Dermis blood vessel endothelial cell (primary cell): ENCODE measurements around the gene DDX10. TPM values are rescaled to one million over a fixed set of nuclear protein-coding genes. Genes with fewer than 3 reads are reported as not detected.
A peak's percentile ranks its signal among the peaks of the same experiment; 100 is the strongest.
"Not testable (repeated sequence)": the region's sequence is repeated elsewhere in the genome, so short reads cannot be mapped to it uniquely, and the experiment has no call there.

ENCODE experiments used
- DNase-seq: peaks from one replicate; pipeline ENCODE4 v3.0.0; 2010
- total RNA-seq: library from RNA; depleted of rRNA; stranded (reverse); fragments of >200 nt; gene quantifications from 2 replicates; pipeline ENCODE4 v1.2.3, GENCODE V29; 2014

DDX10 gene
- total RNA-seq, 1 donor from 2014 or later = 36.9 TPM

- no peak for DNase-seq
Measured at GRCh38 chr11:108718466-108718865, 53.6 kb downstream of the DDX10 start.

- DNase-seq = no peak
Measured at GRCh38 chr11:108724974-108725689, 60.3 kb downstream of the DDX10 start.

- DNase-seq = no peak
Measured at GRCh38 chr11:108726077-108726800, 61.4 kb downstream of the DDX10 start.

- DNase-seq = no peak
Measured at GRCh38 chr11:108727665-108728064, 62.8 kb downstream of the DDX10 start.

- DNase-seq = no peak
Measured at GRCh38 chr11:108729227-108729871, 64.5 kb downstream of the DDX10 start.

GRCh38 chr11:108732395-108732794 lies 67.5 kb downstream of the DDX10 start:
- DNase-seq = no peak

GRCh38 chr11:108733479-108734116 lies 68.7 kb downstream of the DDX10 start:
- peak; percentile 67 for DNase-seq

GRCh38 chr11:108734283-108734682 lies 69.4 kb downstream of the DDX10 start:
- DNase-seq = peak; percentile 27

GRCh38 chr11:108734956-108735559 lies 70.2 kb downstream of the DDX10 start:
- peak; percentile 51 for DNase-seq

- not testable (repeated sequence) for DNase-seq
Measured at GRCh38 chr11:108740132-108740531, 75.3 kb downstream of the DDX10 start.

GRCh38 chr11:108743851-108744250 lies 79.0 kb downstream of the DDX10 start:
- no peak for DNase-seq

- DNase-seq = no peak
Measured at GRCh38 chr11:108748968-108749367, 84.1 kb downstream of the DDX10 start.

- no peak for DNase-seq
Measured at GRCh38 chr11:108751444-108751843, 86.6 kb downstream of the DDX10 start.

GRCh38 chr11:108752297-108752751 lies 87.5 kb downstream of the DDX10 start:
- DNase-seq = no peak

- DNase-seq = peak; percentile 34
Measured at GRCh38 chr11:108754901-108755625, 90.2 kb downstream of the DDX10 start.

- no peak for DNase-seq
Measured at GRCh38 chr11:108757630-108758029, 92.8 kb downstream of the DDX10 start.

GRCh38 chr11:108758458-108758857 lies 93.6 kb downstream of the DDX10 start:
- no peak for DNase-seq

- no peak for DNase-seq
Measured at GRCh38 chr11:108766596-108767173, 101.8 kb downstream of the DDX10 start.

- no peak for DNase-seq
Measured at GRCh38 chr11:108768370-108768769, 103.5 kb downstream of the DDX10 start.

- DNase-seq = no peak
Measured at GRCh38 chr11:108768964-108769363, 104.1 kb downstream of the DDX10 start.

- DNase-seq = no peak
Measured at GRCh38 chr11:108774037-108774730, 109.3 kb downstream of the DDX10 start.
